GM23248 (cell line): Measurements from ENCODE around the gene GARRE1.

Experiments used
- EZH2 ChIP-seq: fragments of 200-600 bp; sonication (generic); IDR thresholded peaks from 2 replicates; pipeline ENCODE4 v1.6.1; 2018; ENCODE audit warnings: antibody characterized with exemption, mild to moderate bottlenecking; ENCODE audit not compliant: insufficient read depth, poor library complexity, severe bottlenecking
- EZH2phosphoT487 ChIP-seq: fragments of 200-600 bp; sonication (generic); IDR thresholded peaks from 2 replicates; pipeline ENCODE4 v1.6.1; 2018; ENCODE audit warnings: antibody characterized with exemption, moderate library complexity, mild to moderate bottlenecking, low read depth; ENCODE audit not compliant: insufficient read depth

DNA sequence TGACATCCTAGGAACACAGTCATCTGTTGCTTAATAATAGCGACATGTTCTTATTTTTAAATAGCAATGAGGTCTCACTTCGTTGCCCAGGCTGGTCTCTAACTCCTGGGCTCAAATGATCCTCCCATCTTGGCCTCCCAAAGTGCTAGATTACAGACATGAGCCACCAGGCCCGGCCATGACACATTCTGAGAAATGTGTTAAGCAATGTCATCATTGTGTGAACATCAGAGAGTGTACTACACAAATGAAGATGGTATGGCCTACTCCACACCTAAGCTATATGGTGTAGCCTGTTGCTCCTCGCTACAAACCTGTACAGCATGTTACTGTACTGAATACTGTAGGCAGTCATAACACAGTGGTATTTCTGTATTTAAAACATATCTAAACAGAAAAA, 24.6 kb upstream of the GARRE1 start:
- TF ChIP-seq EZH2phosphoT487 (no peak), EZH2 (no peak)
